AG04449 (cell line): ENCODE results near the gene SRSF8.
"Not testable (repeated sequence)": the region's sequence is repeated elsewhere in the genome, so short reads cannot be mapped to it uniquely, and the experiment has no call there.

ENCODE experiments used
- CTCF ChIA-PET: fragments of 350-600 bp; formaldehyde crosslinking; extraction: SDS; loops from one replicate; lab custom pipeline; 2021; ENCODE audit warnings: antibody characterized with exemption; lab: Yijun Ruan, JAX
- POLR2A ChIA-PET: fragments of 400-600, 350-600 bp; formaldehyde crosslinking; extraction: SDS; loops from one replicate; lab custom pipeline; 2020; ENCODE audit warnings: antibody characterized with exemption, inconsistent platforms; lab: Yijun Ruan, JAX
- DNase-seq: peaks from one replicate; pipeline ENCODE4 v3.0.0-alpha.2; 2010; ENCODE audit warnings: low read depth, low spot score
- H3K4me3 ChIP-seq: 2 replicates; pipeline ENCODE4 v1.5.1; 2011; ENCODE audit warnings: low read depth, mild to moderate bottlenecking, control low read depth, low read length
- CTCF ChIP-seq: IDR thresholded peaks from one replicate; pipeline ENCODE4 v1.5.1; 2011; ENCODE audit warnings: mild to moderate bottlenecking, moderate library complexity, low read length, control low read depth, inconsistent platforms; ENCODE audit not compliant: insufficient read depth; ENCODE audit errors: missing control alignments

The SRSF8 gene

DNA sequence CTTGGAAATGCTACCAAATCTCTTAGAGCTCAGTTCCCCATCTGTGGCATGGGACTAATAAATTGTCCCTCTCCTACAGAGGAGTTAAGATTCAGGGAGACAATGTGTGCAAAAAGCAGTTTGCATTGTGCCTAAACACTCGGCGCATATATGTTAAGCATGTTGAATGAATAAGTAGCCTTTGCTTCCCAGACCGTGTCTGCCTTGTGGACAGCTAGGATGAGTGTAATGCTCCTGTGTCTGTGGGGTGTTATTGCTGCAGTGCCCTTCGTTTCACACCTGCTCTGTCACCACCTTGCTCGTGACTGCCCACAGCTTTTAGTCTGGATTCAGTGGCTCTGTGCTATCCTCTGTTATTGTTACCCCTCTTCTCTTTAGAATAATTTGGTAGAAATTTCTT lies 37.0 kb downstream of the SRSF8 start:
- CTCF ChIA-PET, result interaction anchor here (1.3 to 2.5 kb wide), 2 partner anchors 10 to 44 kb away, joined by 4 to 11 read pairs; no protein-coding TSS in a partner anchor
- TF ChIP-seq CTCF, result no peak

GRCh38 chr11:95104121-95104830 lies 37.6 kb downstream of the SRSF8 start:
- ChIA-PET CTCF (interaction anchor here (2.5 kb wide), 1 partner anchor 11 kb away, joined by 11 read pairs; no protein-coding TSS in a partner anchor), POLR2A (no interaction called here)
- DNase-seq, result no peak
- TF ChIP-seq CTCF, result no peak
- no peak overlapping the region for H3K4me3 ChIP-seq

More for the DNA sequence above, 37.0 kb downstream of the SRSF8 start:
- H3K4me3 ChIP-seq, result no peak overlapping the region
- POLR2A ChIA-PET, result no interaction called here
- DNase-seq, result no peak

DNA sequence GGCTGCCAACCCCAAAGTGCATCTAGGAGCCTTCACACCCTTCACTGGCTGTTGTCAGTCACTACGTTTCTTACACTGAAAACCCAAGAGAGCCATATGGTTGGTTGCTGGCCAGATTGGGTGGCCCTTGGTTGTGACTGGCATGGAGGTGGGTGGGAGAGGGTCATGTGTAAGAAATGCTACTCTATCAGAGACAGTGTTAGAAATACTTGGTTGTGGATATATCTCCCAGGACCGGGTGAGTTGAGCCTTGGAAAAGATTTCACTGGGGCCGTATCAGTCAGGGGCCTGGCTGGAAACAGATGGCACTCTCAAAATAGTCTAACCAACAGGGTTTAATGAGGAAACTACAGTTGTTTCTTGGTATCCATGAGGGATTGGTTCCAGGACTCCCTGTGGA lies 38.1 kb downstream of the SRSF8 start:
- ChIA-PET CTCF (interaction anchor here (1.4 kb wide), 1 partner anchor 35 kb away, joined by 5 read pairs; no protein-coding TSS in a partner anchor), POLR2A (no interaction called here)
- no peak overlapping the region for H3K4me3 ChIP-seq
- DNase-seq, result no peak
- no peak for TF ChIP-seq CTCF

DNA sequence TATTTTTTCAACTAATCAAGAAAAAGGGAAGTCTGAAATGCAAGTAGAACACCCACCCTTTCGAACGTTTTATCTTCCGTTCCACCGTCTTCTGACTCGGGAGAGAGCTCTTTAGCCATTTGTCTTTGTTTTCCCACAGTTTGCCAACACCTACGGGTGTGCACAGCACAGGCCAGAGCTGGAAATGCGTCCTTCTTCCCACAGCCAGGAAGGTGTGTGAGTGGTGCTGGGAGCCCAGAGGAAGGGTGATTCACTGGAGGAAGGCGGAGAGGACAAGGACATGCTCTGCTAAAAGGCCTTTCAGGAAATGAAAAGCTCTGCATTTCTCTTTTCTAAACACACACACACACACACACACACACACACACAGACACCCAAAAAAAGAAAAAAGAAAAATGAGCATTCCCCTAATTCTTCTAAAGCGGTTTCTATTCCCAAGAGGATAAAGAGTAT lies 41.5 kb downstream of the SRSF8 start:
- TF ChIP-seq CTCF, result no peak
- H3K4me3 ChIP-seq, result no peak overlapping the region
- ChIA-PET POLR2A (interaction anchor here (2.2 kb wide), 1 partner anchor 18 kb away, joined by 6 read pairs; the partner anchor contains the start of gene ENDOD1), CTCF (interaction anchor here (0.7 to 2.3 kb wide), 3 partner anchors 18 to 123 kb away, joined by 3 to 8 read pairs (median 3); partner anchors contain the start of gene ENDOD1)
- DNase-seq, result no peak

GRCh38 chr11:95108671-95109551 lies 42.2 kb downstream of the SRSF8 start:
- no peak for TF ChIP-seq CTCF
- H3K4me3 ChIP-seq, result no peak overlapping the region
- no peak for DNase-seq
- CTCF ChIA-PET, result interaction anchor here (0.6 to 2.3 kb wide), 4 partner anchors 18 to 596 kb away, joined by 3 to 8 read pairs (median 3); no protein-coding TSS in a partner anchor
- POLR2A ChIA-PET, result interaction anchor here (2.2 kb wide), 1 partner anchor 19 kb away, joined by 6 read pairs; the partner anchor contains the start of gene ENDOD1

DNA sequence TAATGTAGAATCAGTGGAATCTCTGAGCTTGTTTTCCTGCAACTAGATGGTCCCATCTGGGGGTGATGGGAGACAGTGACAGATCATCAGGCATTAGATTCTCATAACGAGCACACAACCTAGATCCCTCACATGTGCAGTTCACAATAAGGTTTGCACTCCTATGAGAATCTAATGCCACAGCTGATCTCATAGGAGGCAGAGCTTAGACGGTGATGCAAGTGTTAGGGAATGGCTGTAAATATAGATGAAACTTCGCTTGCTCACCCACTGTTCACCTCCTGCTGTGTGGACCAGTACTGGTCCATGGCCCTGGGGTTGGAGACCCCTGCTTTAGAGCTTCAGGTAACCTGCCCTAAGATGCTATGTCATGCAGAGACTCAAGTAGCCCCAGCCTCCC lies 44.8 kb downstream of the SRSF8 start:
- POLR2A ChIA-PET, H3K4me3 ChIP-seq, DNase-seq: not testable (repeated sequence)
- CTCF ChIA-PET, result interaction anchor here (1.1 kb wide), 1 partner anchor 11 kb away, joined by 3 read pairs; no protein-coding TSS in a partner anchor
